OCI-LY3 (cell line): ENCODE measurements around the gene MIB1.

Experiments
- H2AFZ ChIP-seq: fragments of 200-600, 300-600 bp; shearing (Covaris generic); 2 replicates; pipeline ENCODE4 v1.6.0; 2014; ENCODE audit warnings: antibody characterized with exemption, low read depth, low read length
- H3K27ac ChIP-seq: fragments of 200-600, 300-600 bp; sonication (generic); 2 replicates; pipeline ENCODE4 v1.5.1; 2014; ENCODE audit warnings: mild to moderate bottlenecking, low read length, moderate library complexity, mixed read lengths
- H3K27me3 ChIP-seq: fragments of 200-600, 300-600 bp; sonication (generic); 2 replicates; pipeline ENCODE4 v1.6.1; 2014; ENCODE audit warnings: low read depth, low read length, mixed read lengths
- H3K36me3 ChIP-seq: fragments of 200-600, 300-600 bp; sonication (generic); replicated peaks from 2 replicates; pipeline ENCODE3; 2014; ENCODE audit warnings: low read depth, low read length, mixed read lengths
- H3K4me1 ChIP-seq: fragments of 300-600, 200-600 bp; sonication (generic); 2 replicates; pipeline ENCODE4 v1.6.1; 2014; ENCODE audit warnings: low read length, mixed read lengths
- H3K4me2 ChIP-seq: fragments of 200-600, 300-600 bp; sonication (generic); 2 replicates; pipeline ENCODE4 v1.6.1; 2014; ENCODE audit warnings: low read length, mixed read lengths
- H3K4me3 ChIP-seq: fragments of 300-600, 200-600 bp; sonication (generic); 2 replicates; pipeline ENCODE4 v1.5.1; 2014; ENCODE audit warnings: antibody characterized with exemption, mild to moderate bottlenecking, low read length, moderate library complexity
- H3K79me2 ChIP-seq: fragments of 300-600, 200-600 bp; shearing (Covaris generic); 2 replicates; pipeline ENCODE4 v1.6.1; 2014; ENCODE audit warnings: mild to moderate bottlenecking, low read length, mixed read lengths
- H3K9ac ChIP-seq: fragments of 300-600, 200-600 bp; shearing (Covaris generic); 2 replicates; pipeline ENCODE4 v1.6.0; 2014; ENCODE audit warnings: mild to moderate bottlenecking, low read length, moderate library complexity
- H3K9me3 ChIP-seq: fragments of 200-600, 300-600 bp; shearing (Covaris generic); 2 replicates; pipeline ENCODE4 v1.6.1; 2014; ENCODE audit warnings: low read length, mixed read lengths; ENCODE audit not compliant: insufficient read depth
- H4K20me1 ChIP-seq: fragments of 200-600, 300-600 bp; sonication (generic); 2 replicates; pipeline ENCODE4 v1.6.1; 2016; ENCODE audit warnings: low read length, mixed read lengths; ENCODE audit not compliant: insufficient read depth
- EZH2phosphoT487 ChIP-seq: fragments of 200-600 bp; shearing (Covaris generic); IDR thresholded peaks from 2 replicates; pipeline ENCODE4 v1.6.1; 2018; ENCODE audit warnings: antibody characterized with exemption, mixed run types, low read depth
- TF ChIP-seq, protein P1 (sequence below): fragments of 200-600, 300-600 bp; sonication (generic); IDR thresholded peaks from 2 replicates; pipeline ENCODE4 v1.5.1; 2014; ENCODE audit warnings: antibody characterized with exemption, low read length, low read depth

MIB1 gene

DNA sequence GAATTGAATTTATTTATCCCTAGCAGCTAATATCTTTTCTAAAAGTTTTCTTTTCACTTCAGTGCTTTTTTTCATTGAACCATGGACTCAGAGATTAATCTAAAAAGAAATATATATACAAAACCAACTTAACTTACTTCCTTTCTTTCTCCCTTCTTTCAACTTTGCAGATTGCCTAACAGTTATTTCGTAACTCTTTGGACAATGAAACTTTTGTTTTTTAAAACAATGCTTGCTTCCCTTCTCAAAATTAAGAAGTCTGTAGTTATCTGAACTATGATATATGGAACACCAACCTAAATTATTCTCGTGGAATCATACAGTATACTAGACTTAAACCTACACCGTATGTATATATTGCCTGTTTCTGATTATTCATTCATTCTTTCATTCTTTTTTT is 62.9 kb downstream of the MIB1 start:
- no peak for TF ChIP-seq EZH2phosphoT487
- TF ChIP-seq, protein P1, sequence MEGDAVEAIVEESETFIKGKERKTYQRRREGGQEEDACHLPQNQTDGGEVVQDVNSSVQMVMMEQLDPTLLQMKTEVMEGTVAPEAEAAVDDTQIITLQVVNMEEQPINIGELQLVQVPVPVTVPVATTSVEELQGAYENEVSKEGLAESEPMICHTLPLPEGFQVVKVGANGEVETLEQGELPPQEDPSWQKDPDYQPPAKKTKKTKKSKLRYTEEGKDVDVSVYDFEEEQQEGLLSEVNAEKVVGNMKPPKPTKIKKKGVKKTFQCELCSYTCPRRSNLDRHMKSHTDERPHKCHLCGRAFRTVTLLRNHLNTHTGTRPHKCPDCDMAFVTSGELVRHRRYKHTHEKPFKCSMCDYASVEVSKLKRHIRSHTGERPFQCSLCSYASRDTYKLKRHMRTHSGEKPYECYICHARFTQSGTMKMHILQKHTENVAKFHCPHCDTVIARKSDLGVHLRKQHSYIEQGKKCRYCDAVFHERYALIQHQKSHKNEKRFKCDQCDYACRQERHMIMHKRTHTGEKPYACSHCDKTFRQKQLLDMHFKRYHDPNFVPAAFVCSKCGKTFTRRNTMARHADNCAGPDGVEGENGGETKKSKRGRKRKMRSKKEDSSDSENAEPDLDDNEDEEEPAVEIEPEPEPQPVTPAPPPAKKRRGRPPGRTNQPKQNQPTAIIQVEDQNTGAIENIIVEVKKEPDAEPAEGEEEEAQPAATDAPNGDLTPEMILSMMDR: no peak
- Histone ChIP-seq H4K20me1 (no peaks in the 10 kb centered on the region), H3K36me3 (peaks cover 13% of the 10 kb centered on the region), H3K9ac (no peak overlapping the region), H3K4me1 (no peaks in the 10 kb centered on the region), H3K9me3 (no peaks in the 10 kb centered on the region), H3K4me2 (no peak overlapping the region), H3K27ac (no peak overlapping the region), H3K4me3 (no peak overlapping the region), H3K27me3 (no peaks in the 10 kb centered on the region), H2AFZ (no peak overlapping the region), H3K79me2 (no peaks in the 10 kb centered on the region)

DNA sequence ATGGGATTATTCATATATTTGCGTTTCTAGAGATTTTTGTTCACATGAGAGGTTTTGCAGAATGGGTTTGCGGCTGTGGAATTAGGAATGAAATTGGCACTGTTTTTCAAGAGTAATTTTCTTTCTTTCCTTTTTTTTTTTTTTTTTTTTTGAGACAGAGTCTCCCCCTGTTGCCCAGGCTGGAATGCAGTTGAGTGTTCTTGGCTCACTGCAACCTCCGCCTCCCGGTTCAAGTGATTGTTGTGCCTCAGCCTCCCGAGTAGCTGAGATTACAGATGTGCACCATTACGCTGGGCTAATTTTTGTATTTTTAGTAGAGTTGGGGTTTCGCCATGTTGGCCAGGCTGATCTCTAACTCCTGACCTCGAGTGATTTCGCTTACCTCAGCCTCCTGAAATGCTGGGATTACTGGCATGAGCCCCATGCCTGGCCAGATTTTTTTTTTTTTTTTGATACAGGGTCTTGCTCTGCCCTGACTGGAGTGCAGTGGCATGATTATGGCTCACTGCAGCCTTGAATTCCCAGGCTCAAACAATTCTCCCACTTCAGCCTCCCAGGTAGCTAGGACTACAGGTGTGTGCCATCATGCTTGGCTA is 65.3 kb downstream of the MIB1 start:
- Histone ChIP-seq H3K9me3 (no peaks in the 10 kb centered on the region; the same call in 1 of the 2 replicates), H4K20me1 (no peaks in the 10 kb centered on the region), H3K4me2 (no peak overlapping the region), H3K4me3 (no peak overlapping the region), H2AFZ (no peak overlapping the region), H3K9ac (no peak overlapping the region), H3K4me1 (no peaks in the 10 kb centered on the region), H3K27me3 (no peaks in the 10 kb centered on the region), H3K36me3 (peaks cover 30% of the 10 kb centered on the region), H3K27ac (no peak overlapping the region), H3K79me2 (no peaks in the 10 kb centered on the region)
- no peak for TF ChIP-seq EZH2phosphoT487
- TF ChIP-seq, protein P1: no peak

DNA sequence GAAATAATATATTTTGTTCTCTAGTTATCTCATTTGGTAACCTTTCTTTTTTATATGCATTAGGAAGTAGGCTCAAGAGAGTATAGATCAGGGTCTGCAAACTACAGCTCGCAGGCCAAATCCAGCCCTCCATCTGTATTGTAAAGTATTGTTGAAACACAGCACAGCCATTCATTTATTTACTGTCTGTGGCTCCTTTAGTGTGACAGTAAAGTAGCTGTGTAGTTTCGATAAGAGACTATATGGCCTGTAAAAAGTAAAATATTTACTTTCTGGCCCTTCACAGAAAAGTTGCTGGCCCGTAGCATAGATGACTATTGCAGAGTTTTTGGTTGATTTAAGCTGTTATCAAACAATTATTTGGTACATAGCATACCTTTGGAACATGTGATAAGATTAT is 67.6 kb downstream of the MIB1 start:
- no peaks in the 10 kb centered on the region for H3K4me1 ChIP-seq
- no peak overlapping the region for H3K9ac ChIP-seq
- peaks cover 26% of the 10 kb centered on the region for H3K36me3 ChIP-seq
- no peak overlapping the region for H3K27ac ChIP-seq
- H3K4me2 ChIP-seq: no peak overlapping the region
- no peak overlapping the region for H3K4me3 ChIP-seq
- TF ChIP-seq, protein P1: no peak
- no peak for TF ChIP-seq EZH2phosphoT487
- H3K27me3 ChIP-seq: no peaks in the 10 kb centered on the region
- H3K9me3 ChIP-seq: no peaks in the 10 kb centered on the region; the same call in 1 of the 2 replicates
- no peak overlapping the region for H2AFZ ChIP-seq
- no peaks in the 10 kb centered on the region for H4K20me1 ChIP-seq
- no peaks in the 10 kb centered on the region for H3K79me2 ChIP-seq

DNA sequence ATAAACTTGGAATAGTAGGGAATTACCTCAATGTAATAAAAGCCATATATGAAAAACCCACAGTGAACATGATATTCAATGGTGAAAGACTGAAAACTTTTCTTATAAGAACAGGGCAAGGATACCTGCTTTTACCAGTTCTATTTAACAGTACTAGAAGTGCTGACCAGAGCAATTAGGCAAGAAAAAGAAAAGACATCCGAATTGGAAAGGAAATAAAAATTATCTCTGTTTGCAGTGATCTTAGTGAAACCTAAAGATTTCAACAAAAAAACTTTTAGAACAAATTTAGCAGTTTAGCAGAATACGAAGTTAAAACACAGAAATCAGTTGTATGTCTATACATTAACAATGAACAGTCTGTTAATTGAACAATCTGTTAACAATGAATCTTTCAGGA is 69.1 kb downstream of the MIB1 start:
- H2AFZ ChIP-seq: no peak overlapping the region
- no peaks in the 10 kb centered on the region for H3K27me3 ChIP-seq
- no peaks in the 10 kb centered on the region for H3K4me1 ChIP-seq
- no peaks in the 10 kb centered on the region for H3K79me2 ChIP-seq
- H3K9ac ChIP-seq: no peak overlapping the region
- H3K9me3 ChIP-seq: no peaks in the 10 kb centered on the region; the same call in 1 of the 2 replicates
- H4K20me1 ChIP-seq: no peaks in the 10 kb centered on the region
- H3K4me2 ChIP-seq: no peak overlapping the region
- TF ChIP-seq, protein P1: no peak
- no peak for TF ChIP-seq EZH2phosphoT487
- H3K36me3 ChIP-seq: peaks cover 26% of the 10 kb centered on the region
- H3K4me3 ChIP-seq: no peak overlapping the region
- no peak overlapping the region for H3K27ac ChIP-seq
